ENCODE data around the gene CORO6.
A peak's percentile ranks its signal among the peaks of the same experiment; 100 is the strongest.

The CORO6 gene

DNA sequence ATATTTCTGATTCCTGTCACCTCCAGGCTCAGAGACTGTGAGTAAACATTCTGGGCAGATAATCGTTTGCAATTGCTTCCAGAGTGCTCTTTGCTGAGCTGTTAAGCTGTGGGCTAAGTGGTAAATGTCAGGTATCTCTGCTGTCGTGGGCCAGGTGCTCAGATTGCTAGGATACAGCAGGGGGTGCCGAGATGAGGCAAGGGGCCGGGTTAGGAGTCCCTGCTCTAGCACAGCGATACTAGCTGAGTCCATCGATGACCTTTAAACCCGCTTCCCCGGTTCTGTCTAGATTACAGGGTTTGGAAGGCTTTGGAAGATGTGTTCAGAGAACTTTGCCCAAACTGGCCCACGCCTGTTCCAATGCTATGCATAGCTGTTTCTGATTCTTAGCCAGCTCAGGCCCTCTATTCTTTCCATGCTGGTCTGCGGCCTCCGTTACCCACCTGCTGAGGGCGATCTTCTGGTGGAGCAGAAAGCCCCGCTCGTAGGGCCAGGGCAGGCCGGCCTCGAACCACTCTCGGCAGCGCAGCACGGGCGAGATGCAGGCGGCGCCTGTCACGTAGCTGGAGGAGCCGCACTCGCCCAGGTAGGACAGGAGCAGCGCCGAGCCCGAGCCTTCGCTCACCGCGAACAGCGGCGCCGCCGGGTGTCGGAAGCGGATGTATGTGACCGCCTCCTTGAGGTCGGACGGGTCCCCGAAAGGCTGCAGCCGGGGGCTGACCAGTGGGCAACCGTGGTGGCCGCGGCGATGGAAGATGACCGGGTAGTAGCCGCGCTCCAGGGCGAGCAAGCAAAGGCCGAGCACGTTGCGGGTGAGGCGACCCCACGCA, 56.9 kb downstream of the CORO6 start:
- DNase-seq (ENCODE audit: low read depth in 3 of 3), result peak in 1 of 3 donors; percentile 36

Data from stimulated activated CD4-positive, alpha-beta T cell treated with anti-CD3 and anti-CD28 coated beads, TNF-alpha, amount 100 ng/mL, for 48 hours (primary cell).